GM12874 (cell line): ENCODE measurements around the gene FAM131A.

Experiments
- CTCF ChIP-seq: IDR thresholded peaks from 2 replicates; pipeline ENCODE4 v1.5.1; 2011; ENCODE audit warnings: low read depth, mild to moderate bottlenecking, control low read depth, low read length, moderate library complexity; ENCODE audit not compliant: insufficient read depth

Gene FAM131A

GRCh38 chr3:184311633-184312032, 25.8 kb upstream of the FAM131A start:
- TF ChIP-seq CTCF: no peak

- TF ChIP-seq CTCF: no peak
Measured at GRCh38 chr3:184314363-184314699, 23.1 kb upstream of the FAM131A start, which contains the start of gene EIF4G1. EIF4G1 (plus strand) TSS chr3:184314606; CDS start chr3:184315797, 1,191 bp downstream.

GRCh38 chr3:184314700-184315542, 22.5 kb upstream of the FAM131A start:
- no peak for TF ChIP-seq CTCF

GRCh38 chr3:184315543-184315867, 21.9 kb upstream of the FAM131A start:
- no peak for TF ChIP-seq CTCF

- TF ChIP-seq CTCF: no peak
Measured at GRCh38 chr3:184315871-184316661, 21.3 kb upstream of the FAM131A start.

- no peak for TF ChIP-seq CTCF
Measured at GRCh38 chr3:184316792-184317191, 20.6 kb upstream of the FAM131A start.

GRCh38 chr3:184317201-184317600, 20.2 kb upstream of the FAM131A start:
- TF ChIP-seq CTCF: no peak
